ENCODE measurements around the gene ZNF536. TPM values are rescaled to one million over a fixed set of nuclear protein-coding genes. Genes with fewer than 3 reads are reported as not detected.
"Not testable (repeated sequence)": the region's sequence is repeated elsewhere in the genome, so short reads cannot be mapped to it uniquely, and the experiment has no call there.

Gene ZNF536
- total RNA-seq, 1 donor from 2014 or later = not detected

DNA sequence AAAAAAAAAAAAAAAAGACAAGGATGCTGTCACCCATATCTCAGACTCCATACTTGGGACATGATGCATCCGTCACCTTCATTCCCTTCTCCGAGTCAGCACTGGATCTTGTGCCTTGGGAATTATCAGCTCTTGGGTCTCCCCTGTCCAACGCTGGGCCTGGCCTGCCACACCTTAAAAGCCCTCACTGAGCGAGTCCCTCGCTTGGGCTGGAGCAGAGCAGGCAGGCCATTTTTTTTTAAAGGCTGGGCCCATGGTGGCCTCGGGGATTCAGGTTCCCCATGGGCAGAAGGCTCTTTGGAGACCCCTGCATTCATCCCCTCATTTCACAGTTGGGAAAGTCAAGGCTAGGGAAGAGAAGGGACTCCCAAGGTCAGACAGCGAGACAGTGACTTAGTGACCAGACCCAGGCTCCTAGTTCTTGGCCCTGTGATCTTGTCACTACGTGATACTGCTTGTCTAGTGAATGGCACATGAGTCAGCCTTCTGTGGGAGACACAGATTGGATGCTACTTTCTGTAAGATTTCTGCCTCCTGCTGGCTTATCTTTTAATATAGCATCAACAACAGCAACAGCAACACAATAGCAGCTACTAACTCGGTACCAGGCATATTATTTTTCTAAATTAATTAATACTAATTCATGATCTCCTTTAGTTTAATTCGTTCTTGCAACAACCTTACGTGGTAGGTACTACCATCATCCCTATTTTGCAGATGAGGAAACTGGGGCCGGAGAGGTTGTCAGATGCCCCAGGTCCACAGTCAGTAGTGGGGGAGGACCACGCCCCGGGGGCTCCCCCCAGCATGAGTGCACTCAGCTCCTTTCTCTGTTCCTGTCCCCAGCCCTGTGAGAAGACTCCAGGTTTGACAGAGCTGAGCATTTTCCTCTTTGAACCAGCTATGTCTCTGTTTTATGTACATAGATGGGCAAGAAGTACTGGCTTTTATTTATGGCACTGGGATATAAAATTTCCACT lies 27.4 kb upstream of the ZNF536 start:
- no peaks in the 10 kb centered on the region for H3K36me3 ChIP-seq (ENCODE audit: control insufficient read depth, insufficient read depth, low read length)
- no peak for FAIRE-seq
- peak; percentile 0 for DNase-seq (ENCODE audit: low read depth)

DNA sequence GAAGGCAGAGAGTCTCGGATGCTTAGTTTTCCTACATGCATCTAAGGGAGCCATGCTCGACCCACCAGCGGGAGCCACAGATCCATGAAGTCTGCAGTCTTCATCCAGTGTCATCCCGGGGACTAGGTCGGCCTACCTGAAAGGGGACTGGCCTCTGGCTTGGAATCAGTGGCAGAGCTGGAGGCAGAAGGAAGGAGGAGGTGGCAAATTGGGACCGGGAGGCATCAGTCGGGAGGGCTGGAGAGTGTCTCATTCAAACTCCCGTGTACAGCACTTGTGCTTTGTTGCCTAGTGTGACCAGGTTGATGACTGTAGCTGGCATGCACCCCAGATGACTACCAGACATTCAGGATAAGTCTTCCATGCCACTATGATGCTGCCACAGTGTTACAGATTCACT lies 26.5 kb upstream of the ZNF536 start:
- TF ChIP-seq, protein P1, sequence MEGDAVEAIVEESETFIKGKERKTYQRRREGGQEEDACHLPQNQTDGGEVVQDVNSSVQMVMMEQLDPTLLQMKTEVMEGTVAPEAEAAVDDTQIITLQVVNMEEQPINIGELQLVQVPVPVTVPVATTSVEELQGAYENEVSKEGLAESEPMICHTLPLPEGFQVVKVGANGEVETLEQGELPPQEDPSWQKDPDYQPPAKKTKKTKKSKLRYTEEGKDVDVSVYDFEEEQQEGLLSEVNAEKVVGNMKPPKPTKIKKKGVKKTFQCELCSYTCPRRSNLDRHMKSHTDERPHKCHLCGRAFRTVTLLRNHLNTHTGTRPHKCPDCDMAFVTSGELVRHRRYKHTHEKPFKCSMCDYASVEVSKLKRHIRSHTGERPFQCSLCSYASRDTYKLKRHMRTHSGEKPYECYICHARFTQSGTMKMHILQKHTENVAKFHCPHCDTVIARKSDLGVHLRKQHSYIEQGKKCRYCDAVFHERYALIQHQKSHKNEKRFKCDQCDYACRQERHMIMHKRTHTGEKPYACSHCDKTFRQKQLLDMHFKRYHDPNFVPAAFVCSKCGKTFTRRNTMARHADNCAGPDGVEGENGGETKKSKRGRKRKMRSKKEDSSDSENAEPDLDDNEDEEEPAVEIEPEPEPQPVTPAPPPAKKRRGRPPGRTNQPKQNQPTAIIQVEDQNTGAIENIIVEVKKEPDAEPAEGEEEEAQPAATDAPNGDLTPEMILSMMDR (IDR thresholded peaks at IDR 0.05; ENCODE audit: insufficient read depth, low read length, severe bottlenecking) = no peak
- Histone ChIP-seq H3K4me3 (ENCODE audit: low read depth, low read length) (no peak overlapping the region), H3K36me3 (ENCODE audit: control insufficient read depth, insufficient read depth, low read length) (no peaks in the 10 kb centered on the region), H3K27me3 (ENCODE audit: control insufficient read depth, insufficient read depth, low read length) (no peaks in the 10 kb centered on the region)
- no peak for DNase-seq (ENCODE audit: low read depth)
- FAIRE-seq = peak; percentile 58

More for the DNA sequence above, 27.4 kb upstream of the ZNF536 start:
- Histone ChIP-seq H3K27me3 (ENCODE audit: control insufficient read depth, insufficient read depth, low read length) (no peaks in the 10 kb centered on the region), H3K4me3 (ENCODE audit: low read depth, low read length) (no peak overlapping the region)
- TF ChIP-seq, protein P1 (IDR thresholded peaks at IDR 0.05; ENCODE audit: insufficient read depth, low read length, severe bottlenecking) = no peak

DNA sequence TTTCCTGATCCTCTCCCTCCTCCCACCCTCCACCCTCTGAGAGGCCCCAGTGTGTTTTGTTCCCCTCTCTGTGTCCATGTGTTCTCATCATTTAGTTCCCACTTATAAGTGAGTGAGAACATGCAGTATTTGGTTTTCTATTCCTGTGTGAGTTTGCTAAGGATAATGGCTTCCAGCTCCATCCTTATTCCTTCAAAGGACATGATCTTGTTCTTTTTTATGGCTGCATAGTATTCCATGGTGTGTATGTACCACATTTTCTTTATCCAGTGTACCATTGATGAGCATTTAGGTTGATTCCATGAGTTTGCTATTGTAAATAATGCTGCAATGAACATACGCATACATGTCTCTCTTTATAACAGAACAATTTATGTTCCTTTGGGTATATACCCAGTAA lies 25.7 kb upstream of the ZNF536 start:
- H3K36me3 ChIP-seq (ENCODE audit: control insufficient read depth, insufficient read depth, low read length); H3K4me3 ChIP-seq (ENCODE audit: low read depth, low read length); H3K27me3 ChIP-seq (ENCODE audit: control insufficient read depth, insufficient read depth, low read length); FAIRE-seq; DNase-seq (ENCODE audit: low read depth): not testable (repeated sequence)

DNA sequence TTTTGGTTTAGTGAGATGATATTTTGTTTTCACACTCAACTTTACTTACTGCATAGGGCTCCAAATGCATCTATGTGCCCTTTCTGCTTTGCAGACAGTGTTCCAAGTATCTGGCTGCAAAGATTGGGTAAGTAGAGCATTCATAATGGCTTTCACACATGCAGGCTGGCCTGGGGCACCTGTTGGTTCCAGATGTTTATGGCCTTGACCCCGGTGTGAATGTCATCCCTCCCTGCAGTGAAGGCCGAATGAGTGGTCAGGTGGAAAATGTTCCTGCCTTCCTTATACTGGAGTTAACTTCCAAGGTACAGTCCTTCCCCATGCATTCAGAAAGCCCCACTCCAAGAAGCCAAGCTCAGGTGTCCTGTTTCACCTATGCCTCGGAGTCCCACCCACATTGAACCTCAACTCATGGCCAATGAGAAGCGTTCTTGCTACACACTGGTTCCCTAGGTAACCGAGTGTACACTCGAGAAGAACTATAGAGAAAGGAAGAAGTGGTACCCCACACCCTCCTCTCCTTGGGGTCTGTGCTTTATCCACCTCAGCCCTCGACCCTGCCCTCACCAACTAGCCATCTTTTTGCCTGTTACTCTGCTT lies 23.0 kb upstream of the ZNF536 start:
- Histone ChIP-seq H3K36me3 (ENCODE audit: control insufficient read depth, insufficient read depth, low read length) (no peaks in the 10 kb centered on the region), H3K27me3 (ENCODE audit: control insufficient read depth, insufficient read depth, low read length) (no peaks in the 10 kb centered on the region)
- peak; percentile 23 for FAIRE-seq

DNA sequence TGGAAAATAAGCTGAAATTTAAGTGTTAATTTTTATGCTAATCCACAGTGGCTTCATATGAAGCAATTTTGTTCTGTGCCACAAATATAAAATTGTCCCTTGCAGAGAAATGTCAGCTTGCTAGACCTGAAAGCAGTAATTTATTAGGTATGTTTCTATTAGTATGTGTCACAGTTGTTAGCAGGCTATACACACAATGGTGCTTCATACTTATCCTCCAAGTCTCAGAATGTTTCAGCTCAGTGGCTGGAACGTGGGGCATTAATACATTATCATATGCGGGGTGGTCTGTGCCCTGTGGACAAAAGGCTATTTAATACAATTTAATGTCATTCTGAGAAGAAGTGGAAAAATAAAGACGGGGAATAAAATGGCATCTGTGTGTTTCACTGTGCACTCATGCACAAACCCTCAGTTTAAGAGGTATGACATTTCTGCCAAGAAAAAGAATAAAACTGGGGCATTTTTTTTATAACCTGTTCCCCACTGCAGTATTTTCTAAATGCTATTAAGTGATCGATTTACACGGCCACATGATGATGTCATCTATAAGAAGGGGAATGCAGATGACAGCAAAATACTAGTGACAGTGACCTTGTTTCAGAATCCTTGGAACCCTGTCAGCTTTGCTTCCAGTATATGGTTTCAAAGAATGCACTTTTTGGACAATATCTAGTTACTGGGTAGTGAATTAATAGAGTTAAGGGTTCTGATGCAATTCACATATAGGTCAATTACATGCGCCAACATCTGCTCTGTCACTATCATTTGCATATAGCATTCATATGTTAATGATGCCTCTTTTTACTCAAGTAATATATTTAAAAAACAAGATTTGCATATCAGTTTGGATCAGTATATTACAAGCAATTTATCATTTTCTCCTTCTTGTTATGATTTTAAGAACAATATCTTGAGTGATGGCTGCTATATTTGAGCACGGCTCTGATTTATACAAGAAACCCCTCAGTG lies 21.2 kb upstream of the ZNF536 start:
- Histone ChIP-seq H3K4me3 (ENCODE audit: low read depth, low read length) (no peak overlapping the region), H3K27me3 (ENCODE audit: control insufficient read depth, insufficient read depth, low read length) (no peaks in the 10 kb centered on the region), H3K36me3 (ENCODE audit: control insufficient read depth, insufficient read depth, low read length) (no peaks in the 10 kb centered on the region)
- TF ChIP-seq, protein P1 (IDR thresholded peaks at IDR 0.05; ENCODE audit: insufficient read depth, low read length, severe bottlenecking) = no peak
- no peak for FAIRE-seq
- DNase-seq (ENCODE audit: low read depth) = no peak

More for the DNA sequence above, 23.0 kb upstream of the ZNF536 start:
- DNase-seq (ENCODE audit: low read depth) = no peak
- TF ChIP-seq, protein P1 (IDR thresholded peaks at IDR 0.05; ENCODE audit: insufficient read depth, low read length, severe bottlenecking) = no peak
- H3K4me3 ChIP-seq (ENCODE audit: low read depth, low read length) = no peak overlapping the region

Measured in bronchial epithelial cell (primary cell).